H1 (cell line): ENCODE results near the gene DGCR8. TPM values are rescaled to one million over a fixed set of nuclear protein-coding genes. Genes with fewer than 3 reads are reported as not detected.

Experiments used
- CTCF ChIA-PET: fragments of 300-600 bp; sonication (Branson Sonifier 250); formaldehyde crosslinking; loops from one replicate; lab custom pipeline; 2021; ENCODE audit not compliant: partially characterized antibody; lab: Charles Lee
- POLR2A ChIA-PET: fragments of 300-600 bp; sonication (Branson Sonifier 250); formaldehyde crosslinking; loops from one replicate; lab custom pipeline; 2021; ENCODE audit warnings: inconsistent platforms; ENCODE audit not compliant: partially characterized antibody; lab: Charles Lee
- DNase-seq, 2 experiments: peaks; one replicate each; pipeline versions ENCODE4 v3.0.0 to v3.0.0-alpha.2; 2010 to 2022; ENCODE audit warnings: low spot score in 2 of 2, low read depth in 1 of 2, mixed read lengths in 1 of 2
- FAIRE-seq: peaks from 2 replicates; lab custom pipeline; 2011; peaks lifted over from hg19 to GRCh38; lab: Jason Lieb, UNC
- H2AFZ ChIP-seq: 2 replicates; pipeline ENCODE4 v1.8.1; 2012; ENCODE audit warnings: low read length, inconsistent platforms
- H2AK5ac ChIP-seq: 2 replicates; pipeline ENCODE4 v1.6.1; 2013; ENCODE audit warnings: low read depth, low read length
- H2BK120ac ChIP-seq: replicated peaks from 2 replicates; pipeline ENCODE3; 2013; ENCODE audit warnings: low read depth, low read length, inconsistent platforms
- H2BK12ac ChIP-seq: 2 replicates; pipeline ENCODE4 v1.6.1; 2013; ENCODE audit warnings: low read depth, low read length
- H2BK15ac ChIP-seq: 2 replicates; pipeline ENCODE4 v1.6.1; 2013; ENCODE audit warnings: low read length
- H2BK20ac ChIP-seq: 2 replicates; pipeline ENCODE4 v1.6.1; 2013; ENCODE audit warnings: low read length
- H2BK5ac ChIP-seq: 2 replicates; pipeline ENCODE4 v1.6.1; 2013; ENCODE audit warnings: low read depth, low read length
- H3K14ac ChIP-seq: 2 replicates; pipeline ENCODE4 v1.6.1; 2013; ENCODE audit warnings: inconsistent platforms; ENCODE audit not compliant: insufficient read length
- H3K18ac ChIP-seq: 2 replicates; pipeline ENCODE4 v1.6.1; 2013; ENCODE audit warnings: low read length; ENCODE audit errors: extremely low read depth
- H3K23ac ChIP-seq: 2 replicates; pipeline ENCODE4 v1.6.1; 2013; ENCODE audit warnings: inconsistent platforms; ENCODE audit not compliant: insufficient read length
- H3K23me2 ChIP-seq: 2 replicates; pipeline ENCODE4 v1.6.1; 2013; ENCODE audit warnings: low read depth, low read length
- H3K27ac ChIP-seq: 2 replicates; pipeline ENCODE4 v1.6.1; 2011; ENCODE audit warnings: low read depth, low read length, inconsistent platforms
- H3K27me3 ChIP-seq, 4 experiments: replicated peaks in 1 of 4; 1 replicate in 1 of 4; 2 replicates in 3 of 4; pipeline versions ENCODE4 v1.6.1 to v1.8.1; 2011 to 2013; ENCODE audit warnings: low read length in 3 of 4, mild to moderate bottlenecking in 3 of 4, inconsistent platforms in 2 of 4, mixed read lengths in 2 of 4, moderate library complexity in 1 of 4; ENCODE audit not compliant: control insufficient read depth in 3 of 4, insufficient read depth in 3 of 4; ENCODE audit errors: extremely low read depth in 1 of 4
- H3K36me3 ChIP-seq, 4 experiments: 2 replicates each; pipeline versions ENCODE4 v1.6.1 to v1.8.1; 2011 to 2013; ENCODE audit warnings: mild to moderate bottlenecking in 4 of 4, low read length in 3 of 4, moderate library complexity in 2 of 4, control low read depth in 1 of 4, inconsistent platforms in 1 of 4; ENCODE audit not compliant: insufficient read depth in 4 of 4, control insufficient read depth in 2 of 4
- H3K4ac ChIP-seq: replicated peaks from 2 replicates; pipeline ENCODE3; 2013; ENCODE audit warnings: low read length, low read depth, mixed read lengths, inconsistent platforms; ENCODE audit not compliant: insufficient read length
- H3K4me1 ChIP-seq, 4 experiments: replicated peaks in 1 of 4; 1 replicate in 1 of 4; 2 replicates in 3 of 4; pipeline versions ENCODE4 v1.6.1 to v1.8.1; 2011 to 2013; ENCODE audit warnings: low read length in 3 of 4, inconsistent platforms in 2 of 4, mixed read lengths in 1 of 4; ENCODE audit not compliant: insufficient read depth in 4 of 4, control insufficient read depth in 3 of 4
- H3K4me2 ChIP-seq, 2 experiments: 2 replicates each; pipeline versions ENCODE4 v1.6.1 to v1.8.1; 2011 to 2013; ENCODE audit warnings: low read depth in 2 of 2, low read length in 2 of 2, control low read depth in 1 of 2, inconsistent platforms in 1 of 2, mild to moderate bottlenecking in 1 of 2; ENCODE audit not compliant: insufficient read depth in 1 of 2
- H3K4me3 ChIP-seq, 4 experiments: fragments of 200-600, 300-600 bp in 1 of 4; sonication (generic), shearing (Covaris generic), sonication (Bioruptor Twin) in 1 of 4; 2 replicates each; pipeline versions ENCODE4 v1.5.1 to v1.8.1; 2011 to 2016; ENCODE audit warnings: low read length in 4 of 4, low read depth in 3 of 4, control low read depth in 2 of 4, inconsistent platforms in 2 of 4, mild to moderate bottlenecking in 2 of 4, mixed read lengths in 1 of 4, moderate library complexity in 1 of 4; ENCODE audit not compliant: insufficient read depth in 2 of 4; ENCODE audit errors: extremely low read depth in 1 of 4
- H3K56ac ChIP-seq: replicated peaks from 2 replicates; pipeline ENCODE3; 2013; ENCODE audit warnings: low read depth, mild to moderate bottlenecking, mixed read lengths, low read length, inconsistent platforms; ENCODE audit not compliant: insufficient read length
- H3K79me1 ChIP-seq: 2 replicates; pipeline ENCODE4 v1.6.1; 2013; ENCODE audit warnings: low read depth, low read length, control low read depth
- H3K79me2 ChIP-seq, 2 experiments: 2 replicates each; pipeline versions ENCODE4 v1.6.1 to v1.8.1; 2012 to 2013; ENCODE audit warnings: low read length in 2 of 2, mild to moderate bottlenecking in 2 of 2, inconsistent platforms in 1 of 2; ENCODE audit not compliant: insufficient read depth in 2 of 2, control insufficient read depth in 1 of 2
- H3K9ac ChIP-seq, 4 experiments: replicated peaks in 1 of 4; 1 replicate in 1 of 4; 2 replicates in 3 of 4; pipeline versions ENCODE4 v1.6.1 to v1.8.1; 2011 to 2013; ENCODE audit warnings: low read depth in 3 of 4, low read length in 3 of 4, control low read depth in 2 of 4, mild to moderate bottlenecking in 2 of 4, moderate library complexity in 2 of 4, inconsistent platforms in 1 of 4; ENCODE audit errors: extremely low read depth in 1 of 4
- H3K9me3 ChIP-seq, 2 experiments: 2 replicates each; pipeline versions ENCODE4 v1.6.1 to v1.8.1; 2012 to 2013; ENCODE audit warnings: mild to moderate bottlenecking in 2 of 2, moderate library complexity in 2 of 2, control low read depth in 1 of 2, inconsistent platforms in 1 of 2, low read depth in 1 of 2, low read length in 1 of 2, mixed read lengths in 1 of 2; ENCODE audit not compliant: insufficient read depth in 2 of 2
- H4K20me1 ChIP-seq, 2 experiments: replicated peaks in 1 of 2; 2 replicates each; pipeline versions ENCODE3 to v1.8.1; 2011 to 2013; ENCODE audit warnings: inconsistent platforms in 2 of 2, low read length in 2 of 2, mild to moderate bottlenecking in 1 of 2; ENCODE audit not compliant: insufficient read depth in 2 of 2, control insufficient read depth in 1 of 2
- H4K5ac ChIP-seq: 2 replicates; pipeline ENCODE4 v1.6.1; 2013; ENCODE audit warnings: low read length, low read depth, mixed read lengths, inconsistent platforms; ENCODE audit not compliant: insufficient read length
- H4K8ac ChIP-seq: 2 replicates; pipeline ENCODE4 v1.8.0; 2013; ENCODE audit warnings: mild to moderate bottlenecking, moderate library complexity, low read length, inconsistent platforms; ENCODE audit not compliant: insufficient read depth; ENCODE audit errors: extremely low read depth
- H4K91ac ChIP-seq: replicated peaks from 2 replicates; pipeline ENCODE3; 2013; ENCODE audit warnings: low read length, mixed read lengths, inconsistent platforms; ENCODE audit not compliant: insufficient read length
- CHD2 ChIP-seq: IDR thresholded peaks from 2 replicates; pipeline ENCODE4 v1.6.1; 2012; ENCODE audit warnings: low read length, improper control_type of control experiment
- FOSL1 ChIP-seq: IDR thresholded peaks from 2 replicates; pipeline ENCODE4 v1.6.1; 2011; ENCODE audit warnings: mild to moderate bottlenecking, low read depth, low read length, moderate library complexity; ENCODE audit not compliant: insufficient read depth
- KDM4A ChIP-seq: IDR thresholded peaks from one replicate; pipeline ENCODE4 v1.7.1; 2012; ENCODE audit warnings: low read depth, mild to moderate bottlenecking, moderate library complexity, low read length, inconsistent platforms; ENCODE audit not compliant: severe bottlenecking
- MAFK ChIP-seq: IDR thresholded peaks from 2 replicates; pipeline ENCODE4 v1.6.1; 2012; ENCODE audit warnings: low read depth, mild to moderate bottlenecking, improper control_type of control experiment, low read length
- RAD21 ChIP-seq, 2 experiments: IDR thresholded peaks in 1 of 2; conservative IDR thresholded peaks in 1 of 2; 2 replicates each; pipeline ENCODE4 v1.6.1; 2011; ENCODE audit warnings: low read depth in 2 of 2, low read length in 2 of 2, improper control_type of control experiment in 1 of 2, inconsistent platforms in 1 of 2, mild to moderate bottlenecking in 1 of 2, moderate library complexity in 1 of 2
- SIRT6 ChIP-seq: IDR thresholded peaks from one replicate; pipeline ENCODE4 v1.7.1; 2012; ENCODE audit warnings: low read length, inconsistent platforms
- SP1 ChIP-seq: IDR thresholded peaks from 2 replicates; pipeline ENCODE4 v1.6.1; 2011; ENCODE audit warnings: low read depth, low read length
- SP2 ChIP-seq: IDR thresholded peaks from 2 replicates; pipeline ENCODE4 v1.6.1; 2012; ENCODE audit warnings: mild to moderate bottlenecking, low read length, inconsistent platforms
- WGBS, 2 experiments: shearing (Covaris generic) in 1 of 2; methylation state at CpG; one replicate each; pipeline versions ENCODE4 v1.1.6 to v1.1.7; 2013 to 2015; ENCODE audit warnings: low lambda C conversion rate in 2 of 2, mixed read lengths in 2 of 2, inconsistent platforms in 1 of 2, low coverage in 1 of 2, missing lambda C conversion rate in 1 of 2; ENCODE audit not compliant: insufficient replicate concordance in 2 of 2, insufficient coverage in 1 of 2, insufficient read length in 1 of 2; ENCODE audit errors: extremely low coverage in 1 of 2, missing lambda C conversion rate in 1 of 2; 5-methylcytosine and 5-hydroxymethylcytosine counted together
- polyA plus RNA-seq, 7 experiments: library from polyadenylated mRNA; depleted of rRNA in 3 of 7; stranded (reverse) in 5 of 7; unstranded in 2 of 7; fragments of >200 nt in 5 of 7; fragments of 200-250 nt in 2 of 7; gene quantifications; 1 replicate in 5 of 7; 2 replicates in 1 of 7; 4 replicates in 1 of 7; pipeline versions ENCODE4 v1.2.1 to v1.2.3, GENCODE V29; 2011 to 2013; ENCODE audit warnings: missing spikeins in 2 of 7, mixed read lengths in 2 of 7
- total RNA-seq: library from RNA; stranded (reverse); fragmentation: NEBNext Ultra II Directional; extraction: Animal tissue kit (Norgen Biotek cat#: 25700); gene quantifications from 2 replicates; pipeline ENCODE4 v1.2.1, GENCODE V29; 2021
- TF ChIP-seq, protein P1 (sequence below): IDR thresholded peaks from 2 replicates; pipeline ENCODE4 v1.6.1; 2011; ENCODE audit warnings: low read length, improper control_type of control experiment
- TF ChIP-seq, protein P2 (sequence below): IDR thresholded peaks from 2 replicates; pipeline ENCODE4 v1.6.1; 2012; ENCODE audit warnings: low read length, inconsistent platforms

DGCR8 gene
- total and polyA plus RNA-seq, 2 of the 8 experiments (the other 6 are each of a cell fraction or from before 2014, with no cell fraction given), result 23.7 to 43.7 TPM

DNA sequence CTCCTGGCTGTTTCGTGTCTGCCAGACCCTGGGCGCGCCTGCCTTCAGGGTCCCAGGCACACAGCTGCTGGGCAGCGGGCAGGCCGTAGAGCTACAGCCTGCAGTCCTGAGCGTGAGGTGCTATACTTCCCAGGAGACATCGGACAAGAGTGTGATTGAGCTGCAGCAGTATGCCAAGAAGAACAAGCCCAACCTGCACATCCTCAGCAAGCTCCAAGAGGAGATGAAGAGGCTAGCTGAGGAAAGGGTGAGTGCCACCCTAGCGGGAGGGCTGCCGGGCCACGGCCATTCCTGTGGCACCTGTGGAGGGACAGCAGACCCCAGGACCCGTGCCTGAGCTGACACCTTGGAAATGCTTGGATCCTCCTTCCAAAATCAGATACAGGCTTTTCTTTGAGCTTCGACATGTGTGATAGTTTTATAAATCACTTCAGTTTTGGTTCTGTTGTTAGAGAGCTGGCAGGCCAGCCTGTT is 28.8 kb downstream of the DGCR8 start:
- Histone ChIP-seq H4K8ac (no peak overlapping the region), H2BK120ac (no peak overlapping the region), H3K27me3 (no peaks in the 10 kb centered on the region), H3K4me1 (no peaks in the 10 kb centered on the region), H3K56ac (no peak overlapping the region), H3K79me1 (peaks cover 9% of the 10 kb centered on the region), H3K4me3 (no peak overlapping the region), H4K91ac (no peak overlapping the region), H3K4ac (no peak overlapping the region), H3K14ac (no peak overlapping the region), H2BK15ac (no peak overlapping the region), H3K23me2 (no peaks in the 10 kb centered on the region), H2AK5ac (no peak overlapping the region), H2BK20ac (no peak overlapping the region), H3K79me2 (peaks cover 0 to 1% of the 10 kb centered on the region in 2 experiments; a peak in 2 of 4 replicates), H2BK5ac (no peak overlapping the region), H3K23ac (no peak overlapping the region), H3K36me3 (peaks cover 55 to 71% (median 61%) of the 10 kb centered on the region in 4 experiments), H3K4me2 (no peak overlapping the region), H4K5ac (no peak overlapping the region), H3K9ac (no peak overlapping the region), H3K9me3 (no peaks in the 10 kb centered on the region), H4K20me1 (peaks cover 17 to 45% of the 10 kb centered on the region in 2 experiments), H2AFZ (no peak overlapping the region), H2BK12ac (no peak overlapping the region), H3K18ac (no peak overlapping the region), H3K27ac (no peak overlapping the region)
- ChIA-PET POLR2A (interaction anchor here (0.6 to 29.4 kb wide), 6 partner anchors 3 to 299 kb away, joined by 3 to 598 read pairs (median 26); partner anchors contain the start of genes RANBP1 and TRMT2A), CTCF (interaction anchor here (0.8 to 3.2 kb wide), 5 partner anchors 8 to 18 kb away, joined by 3 to 23 read pairs (median 7); no protein-coding TSS in a partner anchor)
- DNase-seq, result no peak
- WGBS, 2 experiments, result 95% methylated on average over 12 of the region's 12 CpGs; no CpG with 5 or more reads in 1 of the 2 experiments
- no peak for FAIRE-seq
- TF ChIP-seq RAD21 (IDR thresholded peaks at IDR 0.05 in 1 of 2, conservative IDR thresholded peaks at IDR 0.05 in 1 of 2; ENCODE audit: low read depth in 2 of 2, low read length in 2 of 2) (no peak), MAFK (no peak), SP1 (no peak), KDM4A (no peak), SP2 (no peak), SIRT6 (no peak), CHD2 (no peak), FOSL1 (no peak)
- TF ChIP-seq, protein P1, sequence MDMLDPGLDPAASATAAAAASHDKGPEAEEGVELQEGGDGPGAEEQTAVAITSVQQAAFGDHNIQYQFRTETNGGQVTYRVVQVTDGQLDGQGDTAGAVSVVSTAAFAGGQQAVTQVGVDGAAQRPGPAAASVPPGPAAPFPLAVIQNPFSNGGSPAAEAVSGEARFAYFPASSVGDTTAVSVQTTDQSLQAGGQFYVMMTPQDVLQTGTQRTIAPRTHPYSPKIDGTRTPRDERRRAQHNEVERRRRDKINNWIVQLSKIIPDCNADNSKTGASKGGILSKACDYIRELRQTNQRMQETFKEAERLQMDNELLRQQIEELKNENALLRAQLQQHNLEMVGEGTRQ, result no peak
- TF ChIP-seq, protein P2, sequence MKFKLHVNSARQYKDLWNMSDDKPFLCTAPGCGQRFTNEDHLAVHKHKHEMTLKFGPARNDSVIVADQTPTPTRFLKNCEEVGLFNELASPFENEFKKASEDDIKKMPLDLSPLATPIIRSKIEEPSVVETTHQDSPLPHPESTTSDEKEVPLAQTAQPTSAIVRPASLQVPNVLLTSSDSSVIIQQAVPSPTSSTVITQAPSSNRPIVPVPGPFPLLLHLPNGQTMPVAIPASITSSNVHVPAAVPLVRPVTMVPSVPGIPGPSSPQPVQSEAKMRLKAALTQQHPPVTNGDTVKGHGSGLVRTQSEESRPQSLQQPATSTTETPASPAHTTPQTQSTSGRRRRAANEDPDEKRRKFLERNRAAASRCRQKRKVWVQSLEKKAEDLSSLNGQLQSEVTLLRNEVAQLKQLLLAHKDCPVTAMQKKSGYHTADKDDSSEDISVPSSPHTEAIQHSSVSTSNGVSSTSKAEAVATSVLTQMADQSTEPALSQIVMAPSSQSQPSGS, result no peak
